HFFc6 (cell line): Measurements from ENCODE around the gene SLC38A11. TPM values are rescaled to one million over a fixed set of nuclear protein-coding genes. Genes with fewer than 3 reads are reported as not detected.

Experiments used
- DNase-seq: peaks from one replicate; pipeline ENCODE4 v3.0.0-alpha.2; 2018
- H3K27ac Mint-ChIP-seq: 2 replicates; pipeline ENCODE4 v1.8.0; 2020; ENCODE audit warnings: mild to moderate bottlenecking, mixed read lengths
- H3K27me3 Mint-ChIP-seq: 2 replicates; pipeline ENCODE4 v1.8.0; 2021; ENCODE audit warnings: mild to moderate bottlenecking, moderate library complexity, mixed read lengths; ENCODE audit not compliant: insufficient read depth
- H3K36me3 Mint-ChIP-seq: 2 replicates; pipeline ENCODE4 v1.8.0; 2021; ENCODE audit warnings: low read depth, mixed read lengths
- H3K4me1 Mint-ChIP-seq: 2 replicates; pipeline ENCODE4 v1.8.0; 2020; ENCODE audit warnings: low read depth, mixed read lengths
- H3K4me3 Mint-ChIP-seq: 2 replicates; pipeline ENCODE4 v1.8.0; 2020; ENCODE audit warnings: mild to moderate bottlenecking, moderate library complexity, mixed read lengths
- H3K9me3 Mint-ChIP-seq: 2 replicates; pipeline ENCODE4 v1.8.0; 2020; ENCODE audit warnings: mild to moderate bottlenecking, mixed read lengths
- CTCF ChIP-seq: fragments of 200-600 bp; sonication (generic); IDR thresholded peaks from 2 replicates; pipeline ENCODE4 v1.5.0; 2021; ENCODE audit warnings: antibody characterized with exemption, mild to moderate bottlenecking
- total RNA-seq, 6 experiments: library from RNA; stranded (reverse); fragmentation: NEBNext Ultra II Directional; extraction: Animal tissue kit (Norgen Biotek cat#: 25700); gene quantifications; 2 replicates in 1 of 6; 3 replicates in 5 of 6; pipeline ENCODE4 v1.2.3, GENCODE V29; 2021

SLC38A11 gene
- total RNA-seq, 6 experiments from 2014 or later: 2.1 to 3.0 (median 2.5) TPM

DNA sequence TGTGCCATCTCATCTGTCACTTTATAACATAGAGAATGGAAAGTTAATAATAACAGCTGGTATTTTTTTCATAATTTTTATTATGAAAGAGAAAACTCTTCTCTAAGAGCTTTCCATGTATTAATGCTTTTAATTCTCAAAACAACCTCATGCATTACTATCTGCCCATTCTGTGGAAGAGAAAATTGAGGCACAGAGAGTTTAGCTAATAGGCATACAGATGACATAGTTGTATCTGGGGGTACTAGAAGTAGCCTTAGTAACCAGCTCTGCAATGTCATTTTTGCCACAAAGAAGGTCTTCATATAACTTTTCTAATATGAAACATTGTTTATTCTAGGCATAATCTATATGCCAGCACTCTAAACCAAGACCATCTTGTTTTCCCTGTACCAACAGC is 77.4 kb downstream of the SLC38A11 start:
- H3K27ac Mint-ChIP-seq: no peak overlapping the region
- H3K27me3 Mint-ChIP-seq: no peaks in the 10 kb centered on the region
- H3K36me3 Mint-ChIP-seq: no peaks in the 10 kb centered on the region
- TF ChIP-seq CTCF: no peak
- H3K4me3 Mint-ChIP-seq: no peak overlapping the region
- no peak for DNase-seq
- peaks cover 28% of the 10 kb centered on the region for H3K4me1 Mint-ChIP-seq
- H3K9me3 Mint-ChIP-seq: no peaks in the 10 kb centered on the region

GRCh38 chr2:164877169-164877568 is 78.2 kb downstream of the SLC38A11 start:
- H3K27ac Mint-ChIP-seq: no peak overlapping the region
- H3K9me3 Mint-ChIP-seq: no peaks in the 10 kb centered on the region
- no peak overlapping the region for H3K4me3 Mint-ChIP-seq
- no peaks in the 10 kb centered on the region for H3K27me3 Mint-ChIP-seq
- no peak for TF ChIP-seq CTCF
- no peaks in the 10 kb centered on the region for H3K36me3 Mint-ChIP-seq
- H3K4me1 Mint-ChIP-seq: peaks cover 24% of the 10 kb centered on the region
- DNase-seq: no peak

- no peaks in the 10 kb centered on the region for H3K9me3 Mint-ChIP-seq
- H3K4me1 Mint-ChIP-seq: peaks cover 20% of the 10 kb centered on the region
- TF ChIP-seq CTCF: no peak
- no peaks in the 10 kb centered on the region for H3K36me3 Mint-ChIP-seq
- no peak overlapping the region for H3K4me3 Mint-ChIP-seq
- H3K27me3 Mint-ChIP-seq: no peaks in the 10 kb centered on the region
- no peak for DNase-seq
- no peak overlapping the region for H3K27ac Mint-ChIP-seq
Observed at GRCh38 chr2:164875334-164876205, 79.8 kb downstream of the SLC38A11 start.

GRCh38 chr2:164873210-164873908 is 82.0 kb downstream of the SLC38A11 start:
- H3K4me1 Mint-ChIP-seq: peaks cover 19% of the 10 kb centered on the region
- DNase-seq: no peak
- H3K4me3 Mint-ChIP-seq: no peak overlapping the region; the same call in 1 of the 2 replicates
- no peaks in the 10 kb centered on the region for H3K36me3 Mint-ChIP-seq
- no peak overlapping the region for H3K27ac Mint-ChIP-seq
- TF ChIP-seq CTCF: no peak
- no peaks in the 10 kb centered on the region for H3K27me3 Mint-ChIP-seq
- H3K9me3 Mint-ChIP-seq: no peaks in the 10 kb centered on the region

GRCh38 chr2:164871404-164871803 is 83.9 kb downstream of the SLC38A11 start:
- Mint-ChIP-seq H3K4me1 (peaks cover 21% of the 10 kb centered on the region), H3K27ac (no peak overlapping the region), H3K36me3 (no peaks in the 10 kb centered on the region), H3K4me3 (no peak overlapping the region), H3K9me3 (no peaks in the 10 kb centered on the region), H3K27me3 (no peaks in the 10 kb centered on the region)
- no peak for TF ChIP-seq CTCF
- DNase-seq: no peak
